Testis (tissue), 3 donors: ENCODE results near the gene DGKD. TPM values are rescaled to one million over a fixed set of nuclear protein-coding genes. Genes with fewer than 3 reads are reported as not detected.

Experiments used
- DNase-seq: peaks from one replicate; pipeline ENCODE4 v3.0.0-alpha.2; 2019
- H3K27ac ChIP-seq, 2 donors: fragments of 200-600 bp; sonication (generic); one replicate each; pipeline ENCODE4 v1.5.1; 2019
- H3K27me3 ChIP-seq: fragments of 200-600 bp; sonication (generic); one replicate; pipeline ENCODE4 v1.5.1; 2019
- H3K36me3 ChIP-seq: fragments of 200-600 bp; sonication (generic); one replicate; pipeline ENCODE4 v1.5.1; 2017; ENCODE audit warnings: low read depth; ENCODE audit errors: missing control alignments
- H3K4me1 ChIP-seq: fragments of 200-600 bp; sonication (generic); one replicate; pipeline ENCODE4 v1.5.1; 2019
- H3K4me3 ChIP-seq, 2 donors: fragments of 200-600 bp; sonication (generic); one replicate each; pipeline ENCODE4 v1.5.1; 2017 to 2019
- H3K9me3 ChIP-seq: fragments of 200-600 bp; sonication (generic); one replicate; pipeline ENCODE4 v1.5.1; 2017
- POLR2A ChIP-seq: fragments of 450-650 bp; IDR thresholded peaks from one replicate; pipeline ENCODE4 v1.6.1; 2017; ENCODE audit warnings: antibody characterized with exemption, mild to moderate bottlenecking, moderate library complexity
- WGBS, 2 donors: methylation state at CpG; one replicate each; pipeline ENCODE4 v1.1.5; 2018; 5-methylcytosine and 5-hydroxymethylcytosine counted together
- intact Hi-C: fragments of 100-400 bp; cut with DNase I; formaldehyde crosslinking; loops from one replicate; pipeline ENCODE4 v1.15.1; 2023; ENCODE audit warnings: low total_unique reads
- polyA plus RNA-seq: library from polyadenylated mRNA; stranded (reverse); fragments of 350-450 nt; fragmentation: Illumina TruSeq; extraction: RNeasy Lipid Tissue Mini Kit (QIAGEN cat#74804); gene quantifications from one replicate; pipeline ENCODE4 v1.2.3, GENCODE V29; 2014; ENCODE audit warnings: low read depth, low replicate concordance; ENCODE audit not compliant: insufficient read depth
- total RNA-seq, 2 donors: library from RNA; depleted of rRNA; stranded (reverse); fragments of >200 nt; gene quantifications; one replicate each; pipeline ENCODE4 v1.2.3, GENCODE V29; 2016
- TF ChIP-seq, protein P1 (sequence below), 3 experiments: fragments of 450-650 bp in 2 of 3; fragments of 200-600 bp in 1 of 3; sonication (generic) in 1 of 3; IDR thresholded peaks; one replicate each; pipeline ENCODE4 v1.5.1; 2016 to 2019; ENCODE audit warnings: antibody characterized with exemption in 3 of 3, mild to moderate bottlenecking in 2 of 3, moderate library complexity in 1 of 3

Gene DGKD
- total and polyA plus RNA-seq, 3 donors from 2014 or later, result 65.1 to 80.1 (median 66.7) TPM

GRCh38 chr2:233456934-233457333, 102.6 kb downstream of the DGKD start:
- DNase-seq, result no peak
- Histone ChIP-seq H3K4me3 (no peak overlapping the region), H3K9me3 (no peaks in the 10 kb centered on the region), H3K36me3 (no peaks in the 10 kb centered on the region), H3K4me1 (no peaks in the 10 kb centered on the region), H3K27ac (no peak overlapping the region), H3K27me3 (no peaks in the 10 kb centered on the region)
- WGBS, 2 donors, result 93 to 94% methylated on average over 5 of the region's 5 CpGs
- no peak for TF ChIP-seq POLR2A
- TF ChIP-seq, protein P1, sequence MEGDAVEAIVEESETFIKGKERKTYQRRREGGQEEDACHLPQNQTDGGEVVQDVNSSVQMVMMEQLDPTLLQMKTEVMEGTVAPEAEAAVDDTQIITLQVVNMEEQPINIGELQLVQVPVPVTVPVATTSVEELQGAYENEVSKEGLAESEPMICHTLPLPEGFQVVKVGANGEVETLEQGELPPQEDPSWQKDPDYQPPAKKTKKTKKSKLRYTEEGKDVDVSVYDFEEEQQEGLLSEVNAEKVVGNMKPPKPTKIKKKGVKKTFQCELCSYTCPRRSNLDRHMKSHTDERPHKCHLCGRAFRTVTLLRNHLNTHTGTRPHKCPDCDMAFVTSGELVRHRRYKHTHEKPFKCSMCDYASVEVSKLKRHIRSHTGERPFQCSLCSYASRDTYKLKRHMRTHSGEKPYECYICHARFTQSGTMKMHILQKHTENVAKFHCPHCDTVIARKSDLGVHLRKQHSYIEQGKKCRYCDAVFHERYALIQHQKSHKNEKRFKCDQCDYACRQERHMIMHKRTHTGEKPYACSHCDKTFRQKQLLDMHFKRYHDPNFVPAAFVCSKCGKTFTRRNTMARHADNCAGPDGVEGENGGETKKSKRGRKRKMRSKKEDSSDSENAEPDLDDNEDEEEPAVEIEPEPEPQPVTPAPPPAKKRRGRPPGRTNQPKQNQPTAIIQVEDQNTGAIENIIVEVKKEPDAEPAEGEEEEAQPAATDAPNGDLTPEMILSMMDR (IDR thresholded peaks at IDR 0.05), result no peak
- intact Hi-C loops, result no loop called here

DNA sequence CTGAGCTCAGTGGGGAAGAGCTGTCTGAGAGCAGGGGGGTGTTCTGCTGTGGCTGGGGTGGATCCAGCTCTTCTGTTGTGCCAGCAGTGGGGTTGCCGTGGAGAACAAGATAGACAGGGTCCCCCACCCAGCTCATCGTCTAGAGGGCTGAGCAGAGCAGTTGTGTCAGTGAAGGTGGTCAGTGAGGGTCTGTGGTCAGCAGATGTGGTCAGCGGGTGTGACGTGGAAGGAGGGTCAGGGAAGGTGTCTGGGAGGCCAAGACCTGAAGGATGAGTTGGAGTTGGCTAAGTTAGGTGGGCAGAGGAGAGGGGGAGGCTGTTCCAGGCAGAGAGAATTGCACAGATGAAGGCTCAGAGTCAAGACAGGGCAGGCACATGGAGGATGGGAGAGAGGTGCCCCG, 103.1 kb downstream of the DGKD start:
- Histone ChIP-seq H3K4me3 (no peak overlapping the region), H3K27me3 (no peaks in the 10 kb centered on the region), H3K9me3 (no peaks in the 10 kb centered on the region), H3K27ac (no peak overlapping the region), H3K4me1 (no peaks in the 10 kb centered on the region), H3K36me3 (no peaks in the 10 kb centered on the region)
- TF ChIP-seq, protein P1 (IDR thresholded peaks at IDR 0.05), result no peak
- no peak for TF ChIP-seq POLR2A
- intact Hi-C loops, result no loop called here
- no peak for DNase-seq
- WGBS, 2 donors, result 95 to 97% methylated on average over 5 of the region's 5 CpGs

DNA sequence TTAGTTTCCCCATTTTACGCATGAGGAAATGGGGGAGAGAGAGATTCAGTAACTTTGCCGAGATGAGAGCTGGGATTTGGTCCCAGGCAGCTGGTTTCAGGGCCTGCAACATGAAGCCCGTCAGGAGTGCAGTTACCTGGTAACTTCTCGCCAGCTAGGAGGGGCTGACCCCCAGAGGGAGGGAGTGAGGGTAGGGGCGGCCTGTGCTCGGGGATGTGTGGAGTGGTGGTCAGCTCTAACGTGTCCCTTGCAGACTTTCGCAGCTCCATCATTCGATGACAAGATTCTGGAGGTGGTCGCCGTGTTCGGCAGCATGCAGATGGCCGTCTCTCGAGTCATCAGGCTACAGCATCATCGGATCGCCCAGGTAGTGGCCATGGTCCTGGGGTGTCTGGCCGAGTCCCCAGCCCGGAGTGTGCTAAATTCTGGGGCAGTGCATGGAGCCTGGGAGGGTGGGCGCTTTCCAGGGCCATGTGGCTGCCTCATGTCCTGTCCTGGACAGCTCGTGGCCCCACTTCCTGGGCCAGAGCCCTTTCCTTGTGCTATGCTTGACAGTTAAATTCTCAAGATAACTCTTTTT, 103.8 kb downstream of the DGKD start:
- no peak for TF ChIP-seq POLR2A
- TF ChIP-seq, protein P1 (IDR thresholded peaks at IDR 0.05), result no peak
- no peak overlapping the region for H3K27ac ChIP-seq
- 94 to 95% methylated on average over 16 to 20 of the region's 20 CpGs for WGBS, 2 donors
- intact Hi-C loops, result no loop called here
- no peaks in the 10 kb centered on the region for H3K4me1 ChIP-seq
- H3K4me3 ChIP-seq, result no peak overlapping the region
- no peaks in the 10 kb centered on the region for H3K36me3 ChIP-seq
- H3K9me3 ChIP-seq, result no peaks in the 10 kb centered on the region
- H3K27me3 ChIP-seq, result no peaks in the 10 kb centered on the region
- DNase-seq, result no peak

- 96% methylated on average over 6 to 8 of the region's 8 CpGs for WGBS, 2 donors
- Histone ChIP-seq H3K36me3 (no peaks in the 10 kb centered on the region), H3K4me3 (no peak overlapping the region), H3K27ac (no peak overlapping the region), H3K27me3 (no peaks in the 10 kb centered on the region), H3K4me1 (no peaks in the 10 kb centered on the region), H3K9me3 (no peaks in the 10 kb centered on the region)
- intact Hi-C loops, result no loop called here
- no peak for DNase-seq
- TF ChIP-seq, protein P1 (IDR thresholded peaks at IDR 0.05), result no peak
- TF ChIP-seq POLR2A, result no peak
Measured at GRCh38 chr2:233458826-233459225, 104.5 kb downstream of the DGKD start.

GRCh38 chr2:233459426-233459825, 105.1 kb downstream of the DGKD start:
- Histone ChIP-seq H3K27me3 (no peaks in the 10 kb centered on the region), H3K9me3 (no peaks in the 10 kb centered on the region), H3K36me3 (no peaks in the 10 kb centered on the region), H3K4me3 (no peak overlapping the region), H3K27ac (no peak overlapping the region), H3K4me1 (no peaks in the 10 kb centered on the region)
- WGBS, 2 donors, result 96% methylated on average over 10 of the region's 10 CpGs
- intact Hi-C loops, result no loop called here
- no peak for DNase-seq
- TF ChIP-seq POLR2A, result no peak
- TF ChIP-seq, protein P1 (IDR thresholded peaks at IDR 0.05), result no peak
